H4 (cell line): ENCODE data around the gene OR8G5. TPM values are rescaled to one million over a fixed set of nuclear protein-coding genes. Genes with fewer than 3 reads are reported as not detected.

Source experiments
- DNase-seq: peaks from one replicate; pipeline ENCODE4 v3.0.0-alpha.2; 2015; ENCODE audit warnings: low spot score
- total RNA-seq: library from RNA; depleted of rRNA; stranded (reverse); fragments of >200 nt; shearing (Covaris generic); gene quantifications from 2 replicates; pipeline ENCODE4 v1.2.3, GENCODE V29; 2014; rRNA removed

Gene OR8G5
- total RNA-seq, 1 experiment from 2014 or later, result not detected

GRCh38 chr11:124285610-124286344 lies 29.6 kb downstream of the OR8G5 start:
- DNase-seq, result peak; percentile 89

- no peak for DNase-seq
These were observed 38.5 kb downstream of the OR8G5 start for GRCh38 chr11:124294687-124295086.

GRCh38 chr11:124296016-124296415 lies 39.8 kb downstream of the OR8G5 start:
- no peak for DNase-seq

- DNase-seq, result peak; percentile 30
These were observed 41.7 kb downstream of the OR8G5 start for GRCh38 chr11:124297921-124298320.

- peak; percentile 69 for DNase-seq
These were observed 45.4 kb downstream of the OR8G5 start for GRCh38 chr11:124301548-124301947.

GRCh38 chr11:124302347-124303125 lies 46.4 kb downstream of the OR8G5 start:
- DNase-seq, result no peak

GRCh38 chr11:124307093-124307492 lies 50.9 kb downstream of the OR8G5 start:
- DNase-seq, result no peak

GRCh38 chr11:124310721-124311120 lies 54.5 kb downstream of the OR8G5 start:
- DNase-seq, result no peak

- no peak for DNase-seq
These were observed 55.1 kb downstream of the OR8G5 start for GRCh38 chr11:124311269-124311668.

- no peak for DNase-seq
These were observed 55.5 kb downstream of the OR8G5 start for GRCh38 chr11:124311670-124312069.

- no peak for DNase-seq
These were observed 57.0 kb downstream of the OR8G5 start for GRCh38 chr11:124313131-124313530.

GRCh38 chr11:124313849-124314248 lies 57.7 kb downstream of the OR8G5 start, which contains the start of gene OR8D1:
OR8D1 (minus strand) TSS chr11:124313949; CDS start chr11:124310766, 3,183 bp downstream.
- no peak for DNase-seq

- DNase-seq, result peak; percentile 43
These were observed 58.9 kb downstream of the OR8G5 start for GRCh38 chr11:124315052-124315451.

Other genes starting within 250 kb of the OR8G5 start
- gene OR10G4, start 243.4 kb upstream of the OR8G5 start, total RNA-seq, result not detected in 2 replicates
- not detected in 2 replicates for gene OR10G9, start 233.4 kb upstream of the OR8G5 start, total RNA-seq
- gene OR10G8, start 229.6 kb upstream of the OR8G5 start, total RNA-seq, result not detected in 2 replicates
- gene OR10G7, start 215.1 kb upstream of the OR8G5 start, total RNA-seq, result not detected in 2 replicates
- 28.0 and 29.3 TPM in 2 replicates for gene VWA5A, start 140.9 kb upstream of the OR8G5 start, total RNA-seq
- not detected in 2 replicates for gene OR10D3, start 73.0 kb upstream of the OR8G5 start, total RNA-seq
- gene OR8G1, start 15.3 kb upstream of the OR8G5 start, total RNA-seq, result not detected in 2 replicates
- not detected in 2 replicates for gene OR8D1, start 57.6 kb downstream of the OR8G5 start, total RNA-seq
- not detected in 2 replicates for gene OR8D2, start 63.8 kb downstream of the OR8G5 start, total RNA-seq
- gene OR8B2, start 128.1 kb downstream of the OR8G5 start, total RNA-seq, result not detected in 2 replicates
- not detected in 2 replicates for gene OR8B3, start 142.6 kb downstream of the OR8G5 start, total RNA-seq
- gene OR8B4, start 168.5 kb downstream of the OR8G5 start, total RNA-seq, result not detected in 2 replicates
- gene OR8B8, start 189.3 kb downstream of the OR8G5 start, total RNA-seq, result not detected in 2 replicates